ENCODE results near the gene NEU1. TPM values are rescaled to one million over a fixed set of nuclear protein-coding genes. Genes with fewer than 3 reads are reported as not detected.
"Not testable (repeated sequence)": the region's sequence is repeated elsewhere in the genome, so short reads cannot be mapped to it uniquely, and the experiment has no call there.

The NEU1 gene
- total RNA-seq, 2 donors from 2014 or later, result 42.4 to 50.7 TPM

DNA sequence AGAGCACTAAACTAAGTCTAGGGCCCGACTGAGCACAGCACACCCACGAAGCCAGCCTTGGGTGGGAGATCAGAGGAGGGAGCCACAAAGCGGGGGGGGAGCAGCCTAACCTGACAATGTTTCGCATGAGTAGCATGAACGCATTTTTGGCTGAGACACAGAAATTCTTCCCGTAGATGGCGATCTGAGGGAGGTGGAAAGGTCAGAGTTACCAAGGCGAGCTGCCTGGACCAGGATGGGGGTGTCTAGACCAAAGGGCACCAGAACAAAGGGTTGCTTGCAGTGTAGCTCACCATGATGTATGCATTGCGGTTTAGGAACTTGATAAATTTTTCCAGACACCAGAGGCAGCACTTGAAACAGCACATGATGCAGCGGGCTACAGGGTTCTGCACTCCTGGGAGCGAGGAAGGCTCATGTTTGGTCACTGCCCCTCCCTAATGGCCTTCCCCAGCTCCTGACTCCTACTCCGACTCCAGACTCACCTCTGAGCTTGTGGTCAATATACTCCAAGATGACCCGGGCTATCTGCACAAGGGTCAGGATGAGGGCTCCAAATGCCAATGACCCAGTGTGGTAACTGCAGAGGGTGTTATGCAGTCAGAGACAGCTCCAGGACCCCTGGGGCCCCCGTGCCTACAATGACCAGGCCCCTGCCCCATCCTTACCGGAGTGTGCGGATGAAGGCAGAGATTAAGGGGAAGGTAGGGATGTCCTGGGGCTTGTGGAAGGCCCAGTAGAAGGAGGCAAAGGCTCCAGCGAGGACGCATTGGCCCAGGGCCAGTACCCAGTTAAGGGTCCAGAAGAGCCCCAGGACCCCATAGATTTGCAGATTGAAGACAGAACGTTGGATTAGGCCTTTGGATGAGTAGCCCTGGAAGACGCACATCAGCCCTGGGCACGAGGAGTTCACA is 2.8 kb upstream of the NEU1 start:
- no peak overlapping the region for H3K27ac Mint-ChIP-seq
- DNase-seq, result no peak
- H3K27ac ChIP-seq (ENCODE audit: low read depth, low read length), result peak overlapping the region; percentile 32
- H3K27me3 ChIP-seq (ENCODE audit: control insufficient read depth, insufficient read depth, low read length, poor library complexity, severe bottlenecking), result no peaks in the 10 kb centered on the region
- WGBS, 2 experiments (ENCODE audit: insufficient coverage in 1 of 2, insufficient read length in 1 of 2), result 91 to 92% methylated on average over 21 of the region's 21 CpGs
- H3K4me1 Mint-ChIP-seq, result peaks cover 14% of the 10 kb centered on the region
- H3K36me3 ChIP-seq (ENCODE audit: control insufficient read depth, insufficient read depth, low read length), result peaks cover 2% of the 10 kb centered on the region
- no peaks in the 10 kb centered on the region for H3K9me3 ChIP-seq (ENCODE audit: control insufficient read depth, low read length)
- no peaks in the 10 kb centered on the region for H3K36me3 Mint-ChIP-seq (ENCODE audit: low read depth)
- H3K4me3 ChIP-seq (ENCODE audit: low read length), result no peak overlapping the region
- H3K4me3 Mint-ChIP-seq, result no peak overlapping the region
- no peaks in the 10 kb centered on the region for H3K9me3 Mint-ChIP-seq
- TF ChIP-seq, protein P1, sequence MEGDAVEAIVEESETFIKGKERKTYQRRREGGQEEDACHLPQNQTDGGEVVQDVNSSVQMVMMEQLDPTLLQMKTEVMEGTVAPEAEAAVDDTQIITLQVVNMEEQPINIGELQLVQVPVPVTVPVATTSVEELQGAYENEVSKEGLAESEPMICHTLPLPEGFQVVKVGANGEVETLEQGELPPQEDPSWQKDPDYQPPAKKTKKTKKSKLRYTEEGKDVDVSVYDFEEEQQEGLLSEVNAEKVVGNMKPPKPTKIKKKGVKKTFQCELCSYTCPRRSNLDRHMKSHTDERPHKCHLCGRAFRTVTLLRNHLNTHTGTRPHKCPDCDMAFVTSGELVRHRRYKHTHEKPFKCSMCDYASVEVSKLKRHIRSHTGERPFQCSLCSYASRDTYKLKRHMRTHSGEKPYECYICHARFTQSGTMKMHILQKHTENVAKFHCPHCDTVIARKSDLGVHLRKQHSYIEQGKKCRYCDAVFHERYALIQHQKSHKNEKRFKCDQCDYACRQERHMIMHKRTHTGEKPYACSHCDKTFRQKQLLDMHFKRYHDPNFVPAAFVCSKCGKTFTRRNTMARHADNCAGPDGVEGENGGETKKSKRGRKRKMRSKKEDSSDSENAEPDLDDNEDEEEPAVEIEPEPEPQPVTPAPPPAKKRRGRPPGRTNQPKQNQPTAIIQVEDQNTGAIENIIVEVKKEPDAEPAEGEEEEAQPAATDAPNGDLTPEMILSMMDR (conservative IDR thresholded peaks at IDR 0.05), result no peak
- no peak overlapping the region for H3K9ac ChIP-seq (ENCODE audit: extremely low read depth, low read length, poor library complexity, severe bottlenecking)
- H3K27me3 Mint-ChIP-seq (ENCODE audit: insufficient read depth), result peaks cover 2% of the 10 kb centered on the region
- no peaks in the 10 kb centered on the region for H3K4me1 ChIP-seq (ENCODE audit: control insufficient read depth, insufficient read depth, low read length)

DNA sequence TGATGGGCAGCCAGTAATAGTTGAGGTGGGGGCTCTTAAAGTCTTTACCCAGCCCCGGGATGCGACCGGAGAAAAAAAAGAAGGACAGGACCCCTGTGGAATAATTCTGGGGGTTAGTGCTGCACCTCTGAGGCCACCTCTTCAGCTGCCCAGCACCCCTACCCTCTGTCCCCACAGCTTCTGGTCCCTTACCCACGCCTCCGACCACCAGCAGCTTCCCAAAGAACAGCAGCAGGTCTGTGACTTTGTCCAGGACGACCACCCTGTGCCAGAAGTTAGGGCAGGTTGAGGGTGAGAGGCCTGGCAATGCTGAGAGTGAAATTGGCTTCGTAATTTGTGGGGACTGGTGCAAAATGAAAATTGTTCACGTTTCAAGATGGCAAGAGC is 2.2 kb upstream of the NEU1 start:
- TF ChIP-seq, protein P1 (conservative IDR thresholded peaks at IDR 0.05), result no peak
- WGBS, 2 experiments (ENCODE audit: insufficient coverage in 1 of 2, insufficient read length in 1 of 2), result 91 to 92% methylated on average over 5 to 8 of the region's 8 CpGs
- H3K4me1 Mint-ChIP-seq, result peaks cover 14% of the 10 kb centered on the region
- DNase-seq, result no peak
- H3K9me3 Mint-ChIP-seq, result no peaks in the 10 kb centered on the region
- H3K27me3 Mint-ChIP-seq (ENCODE audit: insufficient read depth), result peaks cover 2% of the 10 kb centered on the region
- Histone ChIP-seq H3K36me3 (ENCODE audit: control insufficient read depth, insufficient read depth, low read length) (peaks cover 7% of the 10 kb centered on the region), H3K9me3 (ENCODE audit: control insufficient read depth, low read length) (no peaks in the 10 kb centered on the region), H3K4me3 (ENCODE audit: low read length) (no peak overlapping the region), H3K27ac (ENCODE audit: low read depth, low read length) (peak overlapping the region; percentile 32), H3K27me3 (ENCODE audit: control insufficient read depth, insufficient read depth, low read length, poor library complexity, severe bottlenecking) (no peaks in the 10 kb centered on the region), H3K9ac (ENCODE audit: extremely low read depth, low read length, poor library complexity, severe bottlenecking) (no peak overlapping the region), H3K4me1 (ENCODE audit: control insufficient read depth, insufficient read depth, low read length) (no peaks in the 10 kb centered on the region)
- no peak overlapping the region for H3K27ac Mint-ChIP-seq
- no peak overlapping the region for H3K4me3 Mint-ChIP-seq
- peaks cover 5% of the 10 kb centered on the region for H3K36me3 Mint-ChIP-seq (ENCODE audit: low read depth)

DNA sequence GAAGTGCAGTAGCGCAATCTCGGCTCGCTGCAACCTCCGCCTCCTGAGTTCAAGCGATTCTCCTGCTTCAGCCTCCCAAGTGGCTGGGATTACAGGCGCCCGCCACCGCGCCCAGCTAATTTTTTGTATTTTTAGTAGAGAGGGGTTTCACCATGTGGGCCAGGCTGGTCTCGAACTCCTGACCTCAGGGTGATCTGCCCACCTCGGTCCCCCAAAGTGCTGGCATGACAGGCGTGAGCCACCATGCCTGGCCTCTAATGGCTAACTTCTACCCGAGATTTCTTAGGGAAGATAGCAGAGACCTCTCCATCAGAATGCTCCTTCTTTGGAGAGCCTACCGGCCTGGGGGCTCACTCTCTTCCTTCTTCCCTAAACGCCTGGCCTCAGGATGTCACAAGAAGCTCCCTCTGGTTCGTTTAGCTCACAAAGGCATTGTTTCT is 1.5 kb upstream of the NEU1 start:
- not testable (repeated sequence) for DNase-seq; H3K9me3 ChIP-seq (ENCODE audit: control insufficient read depth, low read length); H3K27me3 ChIP-seq (ENCODE audit: control insufficient read depth, insufficient read depth, low read length, poor library complexity, severe bottlenecking); H3K9me3 Mint-ChIP-seq; H3K4me1 ChIP-seq (ENCODE audit: control insufficient read depth, insufficient read depth, low read length); H3K27me3 Mint-ChIP-seq (ENCODE audit: insufficient read depth)
- peaks cover 14% of the 10 kb centered on the region for H3K36me3 ChIP-seq (ENCODE audit: control insufficient read depth, insufficient read depth, low read length)
- peak overlapping the region; percentile 97 for H3K27ac Mint-ChIP-seq
- 40 to 65% methylated on average over 7 to 16 of the region's 16 CpGs for WGBS, 2 experiments (ENCODE audit: insufficient coverage in 1 of 2, insufficient read length in 1 of 2)
- H3K27ac ChIP-seq (ENCODE audit: low read depth, low read length), result peak overlapping the region; percentile 64
- H3K36me3 Mint-ChIP-seq (ENCODE audit: low read depth), result peaks cover 12% of the 10 kb centered on the region
- peak overlapping the region; percentile 87 for H3K4me3 ChIP-seq (ENCODE audit: low read length)
- peak overlapping the region; percentile 60 for H3K9ac ChIP-seq (ENCODE audit: extremely low read depth, low read length, poor library complexity, severe bottlenecking)
- peak overlapping the region; percentile 92 for H3K4me3 Mint-ChIP-seq
- H3K4me1 Mint-ChIP-seq, result peaks cover 14% of the 10 kb centered on the region
